ENCODE results near the gene RBPJ. TPM values are rescaled to one million over a fixed set of nuclear protein-coding genes. Genes with fewer than 3 reads are reported as not detected.

The RBPJ gene
- polyA plus RNA-seq, 1 experiment = 218 TPM

- POLR2A ChIA-PET = interaction anchor here (1.1 to 2.9 kb wide), 3 partner anchors 18 to 236 kb away, joined by 3 to 65 read pairs (median 9); no protein-coding TSS in a partner anchor
- 0 out of 2 replicates have a peak, but pooled peaks have one; percentile 18 for TF ChIP-seq CTCF (IDR thresholded peaks at IDR 0.05; ENCODE audit: low read depth, low read length)
- peak; percentile 100 for DNase-seq (ENCODE audit: low read depth, low spot score)
- Histone ChIP-seq H3K27me3 (ENCODE audit: control insufficient read depth, insufficient read depth, low read length) (no peaks in the 10 kb centered on the region), H3K9me3 (ENCODE audit: control insufficient read depth, insufficient read depth, low read length) (peaks cover 11% of the 10 kb centered on the region; the same call in 1 of the 2 replicates), H3K4me3 (ENCODE audit: low read depth, low read length) (peak overlapping the region; percentile 98), H3K27ac (ENCODE audit: low read depth, low read length) (peak overlapping the region; percentile 97)
- CTCF ChIA-PET = interaction anchor here (0.6 to 1.2 kb wide), 4 partner anchors 261 to 401 kb away, joined by 3 to 6 read pairs (median 4); no protein-coding TSS in a partner anchor
Measured at GRCh38 chr4:26319467-26319948, 1.3 kb upstream of the RBPJ start.

GRCh38 chr4:26319949-26320537 is 771 bp upstream of the RBPJ start:
- H3K9me3 ChIP-seq (ENCODE audit: control insufficient read depth, insufficient read depth, low read length) = peaks cover 8% of the 10 kb centered on the region; the same call in 1 of the 2 replicates
- no peak for DNase-seq (ENCODE audit: low read depth, low spot score)
- POLR2A ChIA-PET = interaction anchor here (0.8 to 2.9 kb wide), 4 partner anchors 143 to 236 kb away, joined by 3 to 65 read pairs (median 6); no protein-coding TSS in a partner anchor
- no peak for TF ChIP-seq CTCF (IDR thresholded peaks at IDR 0.05; ENCODE audit: low read depth, low read length)
- peak overlapping the region; percentile 98 for H3K4me3 ChIP-seq (ENCODE audit: low read depth, low read length)
- H3K27ac ChIP-seq (ENCODE audit: low read depth, low read length) = peak overlapping the region; percentile 96
- H3K27me3 ChIP-seq (ENCODE audit: control insufficient read depth, insufficient read depth, low read length) = no peaks in the 10 kb centered on the region
- CTCF ChIA-PET = interaction anchor here (0.8 to 1.2 kb wide), 3 partner anchors 10 to 332 kb away, joined by 3 to 5 read pairs (median 3); no protein-coding TSS in a partner anchor

GRCh38 chr4:26321373-26322221 is 783 bp downstream of the RBPJ start:
- POLR2A ChIA-PET = no interaction called here
- Histone ChIP-seq H3K27me3 (ENCODE audit: control insufficient read depth, insufficient read depth, low read length) (no peaks in the 10 kb centered on the region), H3K9me3 (ENCODE audit: control insufficient read depth, insufficient read depth, low read length) (peaks cover 8% of the 10 kb centered on the region; the same call in 1 of the 2 replicates), H3K27ac (ENCODE audit: low read depth, low read length) (peak overlapping the region; percentile 89), H3K4me3 (ENCODE audit: low read depth, low read length) (peak overlapping the region; percentile 98)
- TF ChIP-seq CTCF (IDR thresholded peaks at IDR 0.05; ENCODE audit: low read depth, low read length) = no peak
- no peak for DNase-seq (ENCODE audit: low read depth, low spot score)
- CTCF ChIA-PET = no interaction called here

GRCh38 chr4:26322346-26322745 is 1.5 kb downstream of the RBPJ start:
- ChIA-PET CTCF (no interaction called here), POLR2A (no interaction called here)
- Histone ChIP-seq H3K27ac (ENCODE audit: low read depth, low read length) (no peak overlapping the region), H3K4me3 (ENCODE audit: low read depth, low read length) (peak overlapping the region; percentile 98), H3K9me3 (ENCODE audit: control insufficient read depth, insufficient read depth, low read length) (peaks cover 5% of the 10 kb centered on the region; the same call in 1 of the 2 replicates), H3K27me3 (ENCODE audit: control insufficient read depth, insufficient read depth, low read length) (no peaks in the 10 kb centered on the region)
- DNase-seq (ENCODE audit: low read depth, low spot score) = no peak
- TF ChIP-seq CTCF (IDR thresholded peaks at IDR 0.05; ENCODE audit: low read depth, low read length) = no peak
